Hepatocyte (in vitro differentiated cells): ENCODE data around the gene FBXL3. TPM values are rescaled to one million over a fixed set of nuclear protein-coding genes. Genes with fewer than 3 reads are reported as not detected.

Source experiments
- DNase-seq: peaks from one replicate; pipeline ENCODE4 v3.0.0-alpha.2; 2016; ENCODE audit warnings: low spot score
- H2AFZ ChIP-seq: fragments of 200-600 bp; sonication (generic); 2 replicates; pipeline ENCODE4 v1.6.0; 2016; ENCODE audit warnings: antibody characterized with exemption, mild to moderate bottlenecking
- H3K27ac ChIP-seq: fragments of 200-600 bp; sonication (generic); 2 replicates; pipeline ENCODE4 v1.5.1; 2016; ENCODE audit warnings: mild to moderate bottlenecking
- H3K27me3 ChIP-seq: fragments of 200-600 bp; sonication (generic); 2 replicates; pipeline ENCODE4 v1.6.1; 2016
- H3K36me3 ChIP-seq: fragments of 200-600 bp; sonication (generic); replicated peaks from 2 replicates; pipeline ENCODE4 v1.5.1; 2016; ENCODE audit warnings: low read depth; ENCODE audit not compliant: insufficient read depth
- H3K4me1 ChIP-seq: fragments of 200-600 bp; sonication (generic); 2 replicates; pipeline ENCODE4 v1.5.1; 2016; ENCODE audit warnings: mild to moderate bottlenecking, moderate library complexity; ENCODE audit not compliant: insufficient read depth
- H3K4me2 ChIP-seq: fragments of 200-600 bp; sonication (generic); 2 replicates; pipeline ENCODE4 v1.6.0; 2016
- H3K4me3 ChIP-seq: fragments of 200-600 bp; sonication (generic); 2 replicates; pipeline ENCODE4 v1.5.1; 2016; ENCODE audit warnings: mild to moderate bottlenecking
- H3K79me2 ChIP-seq: fragments of 200-600 bp; sonication (generic); 2 replicates; pipeline ENCODE4 v1.6.0; 2017; ENCODE audit warnings: mild to moderate bottlenecking
- H3K9me2 ChIP-seq: fragments of 200-600 bp; sonication (generic); replicated peaks from 2 replicates; pipeline ENCODE4 v1.6.0; 2017; ENCODE audit warnings: mild to moderate bottlenecking; ENCODE audit not compliant: insufficient read depth
- H3K9me3 ChIP-seq: fragments of 200-600 bp; sonication (generic); 2 replicates; pipeline ENCODE4 v1.5.1; 2016; ENCODE audit warnings: low read depth, mild to moderate bottlenecking
- H4K20me1 ChIP-seq: fragments of 200-600 bp; sonication (generic); 2 replicates; pipeline ENCODE4 v1.6.0; 2016; ENCODE audit warnings: mild to moderate bottlenecking; ENCODE audit not compliant: insufficient read depth, poor library complexity, severe bottlenecking
- EZH2 ChIP-seq: fragments of 200-600 bp; sonication (generic); IDR thresholded peaks from 2 replicates; pipeline ENCODE4 v1.6.1; 2016; ENCODE audit warnings: antibody characterized with exemption, mild to moderate bottlenecking, borderline replicate concordance
- EZH2phosphoT487 ChIP-seq: fragments of 200-600 bp; sonication (generic); IDR thresholded peaks from one replicate; pipeline ENCODE4 v1.6.1; 2018; ENCODE audit warnings: antibody characterized with exemption, mild to moderate bottlenecking, low read depth, moderate library complexity; ENCODE audit not compliant: unreplicated experiment, severe bottlenecking
- whole genome bisulfite sequencing: methylation state at CpG from one replicate; pipeline ENCODE4 v1.1.6; 2016; ENCODE audit warnings: low lambda C conversion rate; ENCODE audit errors: missing lambda C conversion rate; 5-methylcytosine and 5-hydroxymethylcytosine counted together
- polyA plus RNA-seq: library from polyadenylated mRNA; unstranded; fragments of >200 nt; fragmentation: Nextera tagmentation; extraction: Ambion mirVana; gene quantifications from 2 replicates; pipeline ENCODE4 v1.2.1, GENCODE V29; 2016
- total RNA-seq: library from RNA; depleted of rRNA; stranded (reverse); fragments of >200 nt; gene quantifications from 2 replicates; pipeline ENCODE4 v1.2.3, GENCODE V29; 2014
- TF ChIP-seq, protein P1 (sequence below): fragments of 200-600 bp; sonication (generic); IDR thresholded peaks from 2 replicates; pipeline ENCODE4 v1.5.1; 2016; ENCODE audit warnings: antibody characterized with exemption, mild to moderate bottlenecking; ENCODE audit not compliant: poor library complexity

FBXL3 gene
- total and polyA plus RNA-seq, 2 experiments from 2014 or later = 25.1 to 61.8 TPM

DNA sequence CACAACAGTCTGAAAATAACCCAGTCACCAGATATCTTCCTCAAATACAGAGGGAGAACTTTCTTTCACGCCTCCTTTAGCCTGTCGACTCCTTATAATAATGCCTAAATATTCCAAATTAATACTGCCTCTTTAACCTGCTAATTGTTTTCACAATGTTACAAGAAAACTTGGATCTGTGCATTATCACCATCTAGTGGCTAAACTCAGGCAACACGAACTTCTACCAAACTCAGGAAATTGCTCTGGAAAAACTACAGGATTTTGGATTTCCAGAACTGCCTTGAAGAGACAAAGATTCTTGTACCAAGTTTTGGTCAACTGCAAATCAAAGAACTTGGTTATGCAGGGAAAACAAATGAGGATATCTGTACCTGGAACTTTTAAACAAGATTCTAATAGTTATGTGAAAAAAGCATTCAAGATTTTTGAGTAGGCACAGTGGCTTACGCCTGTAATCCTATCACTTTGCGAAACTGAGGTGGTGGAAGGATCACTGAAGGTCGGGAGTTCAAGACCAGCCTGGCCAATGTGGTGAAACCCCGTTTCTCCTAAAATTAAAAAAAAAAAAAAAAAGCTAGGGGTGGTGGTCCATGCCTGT is 24.3 kb downstream of the FBXL3 start:
- no peak overlapping the region for H3K4me2 ChIP-seq
- DNase-seq = peak; percentile 44
- no peaks in the 10 kb centered on the region for H3K9me2 ChIP-seq
- WGBS = 70% methylated on average over 7 of the region's 7 CpGs
- H4K20me1 ChIP-seq = peaks cover 5% of the 10 kb centered on the region
- no peaks in the 10 kb centered on the region for H3K9me3 ChIP-seq
- H3K36me3 ChIP-seq = peaks cover 2% of the 10 kb centered on the region
- peaks cover 21% of the 10 kb centered on the region for H3K79me2 ChIP-seq
- H3K27me3 ChIP-seq = no peaks in the 10 kb centered on the region
- H2AFZ ChIP-seq = no peak overlapping the region
- no peak overlapping the region for H3K4me3 ChIP-seq
- no peak overlapping the region for H3K27ac ChIP-seq
- peaks cover 10% of the 10 kb centered on the region for H3K4me1 ChIP-seq
- TF ChIP-seq, protein P1, sequence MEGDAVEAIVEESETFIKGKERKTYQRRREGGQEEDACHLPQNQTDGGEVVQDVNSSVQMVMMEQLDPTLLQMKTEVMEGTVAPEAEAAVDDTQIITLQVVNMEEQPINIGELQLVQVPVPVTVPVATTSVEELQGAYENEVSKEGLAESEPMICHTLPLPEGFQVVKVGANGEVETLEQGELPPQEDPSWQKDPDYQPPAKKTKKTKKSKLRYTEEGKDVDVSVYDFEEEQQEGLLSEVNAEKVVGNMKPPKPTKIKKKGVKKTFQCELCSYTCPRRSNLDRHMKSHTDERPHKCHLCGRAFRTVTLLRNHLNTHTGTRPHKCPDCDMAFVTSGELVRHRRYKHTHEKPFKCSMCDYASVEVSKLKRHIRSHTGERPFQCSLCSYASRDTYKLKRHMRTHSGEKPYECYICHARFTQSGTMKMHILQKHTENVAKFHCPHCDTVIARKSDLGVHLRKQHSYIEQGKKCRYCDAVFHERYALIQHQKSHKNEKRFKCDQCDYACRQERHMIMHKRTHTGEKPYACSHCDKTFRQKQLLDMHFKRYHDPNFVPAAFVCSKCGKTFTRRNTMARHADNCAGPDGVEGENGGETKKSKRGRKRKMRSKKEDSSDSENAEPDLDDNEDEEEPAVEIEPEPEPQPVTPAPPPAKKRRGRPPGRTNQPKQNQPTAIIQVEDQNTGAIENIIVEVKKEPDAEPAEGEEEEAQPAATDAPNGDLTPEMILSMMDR = peak; percentile 73
- TF ChIP-seq EZH2 = no peak

DNA sequence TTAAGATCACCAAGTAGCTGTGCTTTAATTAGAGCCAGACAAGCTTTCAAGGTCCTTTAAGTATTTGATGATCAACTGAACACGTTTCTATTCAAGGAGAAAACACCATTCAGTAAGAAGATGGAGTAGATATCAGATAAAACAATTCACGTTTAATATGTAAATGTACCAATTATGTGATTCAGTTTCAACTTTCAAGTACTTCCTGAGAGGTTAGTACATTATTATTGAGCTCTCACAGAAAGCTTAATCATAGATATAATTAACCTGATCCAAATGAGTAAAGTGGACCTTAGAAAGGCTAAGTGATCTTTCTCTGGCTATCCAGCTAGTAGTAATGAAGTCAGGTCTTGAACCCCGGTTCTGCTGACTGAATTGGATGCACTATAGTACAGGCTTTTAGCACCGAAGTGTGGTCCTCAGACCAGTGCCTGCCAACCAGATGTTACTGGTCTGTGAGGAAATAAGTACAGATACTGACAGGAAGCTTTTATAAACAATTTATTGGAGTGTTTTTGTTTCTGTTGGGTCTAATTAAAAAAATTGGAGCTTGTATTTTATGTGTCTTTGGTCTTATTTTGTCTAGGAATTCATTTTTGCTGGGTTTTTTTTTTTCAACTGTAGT is 24.9 kb downstream of the FBXL3 start:
- Histone ChIP-seq H3K79me2 (peaks cover 15% of the 10 kb centered on the region), H3K27me3 (no peaks in the 10 kb centered on the region), H3K4me2 (no peak overlapping the region), H3K36me3 (no peaks in the 10 kb centered on the region), H3K27ac (no peak overlapping the region), H4K20me1 (peaks cover 5% of the 10 kb centered on the region), H3K9me3 (no peaks in the 10 kb centered on the region), H2AFZ (no peak overlapping the region), H3K9me2 (no peaks in the 10 kb centered on the region), H3K4me3 (no peak overlapping the region), H3K4me1 (peaks cover 10% of the 10 kb centered on the region)
- no peak for DNase-seq
- 57% methylated on average over 4 of the region's 4 CpGs for WGBS
- TF ChIP-seq, protein P1 = no peak
- TF ChIP-seq EZH2phosphoT487 (no peak), EZH2 (no peak)

DNA sequence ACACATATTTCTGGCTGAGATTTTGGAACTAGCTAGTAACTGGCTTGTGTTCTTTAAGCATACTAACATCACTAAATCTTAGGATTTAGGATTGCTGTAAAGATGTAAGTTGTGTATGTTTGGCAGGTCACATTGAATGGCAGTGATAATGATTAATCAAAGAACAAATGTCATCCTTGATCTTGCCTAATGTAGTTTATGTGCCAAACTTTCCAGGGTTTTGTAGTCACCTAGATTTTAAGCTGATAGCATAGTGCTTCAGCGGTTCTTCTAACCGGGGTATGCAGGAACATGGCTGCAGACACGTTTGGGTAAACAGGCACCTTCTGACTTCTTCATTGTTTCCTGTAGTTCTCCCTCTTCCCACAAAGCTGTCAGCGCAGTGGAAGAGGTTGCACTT is 25.4 kb downstream of the FBXL3 start:
- Histone ChIP-seq H3K4me3 (no peak overlapping the region), H3K9me2 (no peaks in the 10 kb centered on the region), H3K36me3 (no peaks in the 10 kb centered on the region), H3K79me2 (peaks cover 10% of the 10 kb centered on the region), H4K20me1 (peaks cover under 1% of the 10 kb centered on the region), H3K4me2 (no peak overlapping the region), H3K27me3 (no peaks in the 10 kb centered on the region), H3K4me1 (peaks cover 10% of the 10 kb centered on the region), H2AFZ (no peak overlapping the region), H3K9me3 (no peaks in the 10 kb centered on the region), H3K27ac (no peak overlapping the region)
- TF ChIP-seq, protein P1 = no peak
- DNase-seq = no peak
- WGBS = 44% methylated on average over 4 of the region's 4 CpGs
